ENCODE data around the gene LENEP. TPM values are rescaled to one million over a fixed set of nuclear protein-coding genes. Genes with fewer than 3 reads are reported as not detected.
"Not testable (repeated sequence)": the region's sequence is repeated elsewhere in the genome, so short reads cannot be mapped to it uniquely, and the experiment has no call there.

LENEP gene
- total RNA-seq, 1 donor from 2014 or later = 0.87 TPM

GRCh38 chr1:154983776-154984466, 9.5 kb upstream of the LENEP start:
- Mint-ChIP-seq H3K9me3 (no peaks in the 10 kb centered on the region), H3K4me3 (no peak overlapping the region), H3K27ac (no peak overlapping the region), H3K27me3 (ENCODE audit: low read depth) (no peaks in the 10 kb centered on the region), H3K4me1 (peaks cover 9% of the 10 kb centered on the region), H3K36me3 (peaks cover 16% of the 10 kb centered on the region)
- no peak for DNase-seq (ENCODE audit: low spot score in 2 of 2, unreplicated experiment in 2 of 2)
- no peak for TF ChIP-seq CTCF (IDR thresholded peaks at IDR 0.05; ENCODE audit: unreplicated experiment)

GRCh38 chr1:154986736-154987135, 6.7 kb upstream of the LENEP start:
- not testable (repeated sequence) for H3K9me3 Mint-ChIP-seq; DNase-seq (ENCODE audit: low spot score in 2 of 2, unreplicated experiment in 2 of 2); H3K27me3 Mint-ChIP-seq (ENCODE audit: low read depth); H3K27ac Mint-ChIP-seq; H3K4me3 Mint-ChIP-seq; H3K4me1 Mint-ChIP-seq
- peaks cover 12% of the 10 kb centered on the region for H3K36me3 Mint-ChIP-seq

- H3K27ac Mint-ChIP-seq = no peak overlapping the region
- no peak for DNase-seq (ENCODE audit: low spot score in 2 of 2, unreplicated experiment in 2 of 2)
- H3K4me3 Mint-ChIP-seq = no peak overlapping the region
- H3K4me1 Mint-ChIP-seq = peaks cover 9% of the 10 kb centered on the region
- no peak for TF ChIP-seq CTCF (IDR thresholded peaks at IDR 0.05; ENCODE audit: unreplicated experiment)
- no peaks in the 10 kb centered on the region for H3K9me3 Mint-ChIP-seq
- H3K36me3 Mint-ChIP-seq = peaks cover 12% of the 10 kb centered on the region
- H3K27me3 Mint-ChIP-seq (ENCODE audit: low read depth) = no peaks in the 10 kb centered on the region
These were observed 6.1 kb upstream of the LENEP start for GRCh38 chr1:154987326-154987725.

- no peak for DNase-seq (ENCODE audit: low spot score in 2 of 2, unreplicated experiment in 2 of 2)
- no peak for TF ChIP-seq CTCF (IDR thresholded peaks at IDR 0.05; ENCODE audit: unreplicated experiment)
- Mint-ChIP-seq H3K27me3 (ENCODE audit: low read depth) (no peaks in the 10 kb centered on the region), H3K4me3 (no peak overlapping the region), H3K9me3 (no peaks in the 10 kb centered on the region), H3K27ac (no peak overlapping the region), H3K36me3 (peaks cover 12% of the 10 kb centered on the region), H3K4me1 (peaks cover 9% of the 10 kb centered on the region)
These were observed 5.1 kb upstream of the LENEP start for GRCh38 chr1:154988058-154988954.

GRCh38 chr1:154989195-154989860, 4.1 kb upstream of the LENEP start:
- H3K4me1 Mint-ChIP-seq = peaks cover 3% of the 10 kb centered on the region
- no peaks in the 10 kb centered on the region for H3K27me3 Mint-ChIP-seq (ENCODE audit: low read depth)
- DNase-seq (ENCODE audit: low spot score in 2 of 2, unreplicated experiment in 2 of 2) = no peak
- no peaks in the 10 kb centered on the region for H3K9me3 Mint-ChIP-seq
- H3K36me3 Mint-ChIP-seq = peaks cover 12% of the 10 kb centered on the region
- TF ChIP-seq CTCF (IDR thresholded peaks at IDR 0.05; ENCODE audit: unreplicated experiment) = no peak
- no peak overlapping the region for H3K27ac Mint-ChIP-seq
- no peak overlapping the region for H3K4me3 Mint-ChIP-seq

- no peaks in the 10 kb centered on the region for H3K4me1 Mint-ChIP-seq
These were observed 3.1 kb upstream of the LENEP start for GRCh38 chr1:154990276-154990675.

More at GRCh38 chr1:154990276-154990675, 3.1 kb upstream of the LENEP start:
- no peak overlapping the region for H3K27ac Mint-ChIP-seq
- DNase-seq (ENCODE audit: low spot score in 2 of 2, unreplicated experiment in 2 of 2) = no peak
- peaks cover 12% of the 10 kb centered on the region for H3K36me3 Mint-ChIP-seq
- H3K27me3 Mint-ChIP-seq (ENCODE audit: low read depth) = no peaks in the 10 kb centered on the region
- TF ChIP-seq CTCF (IDR thresholded peaks at IDR 0.05; ENCODE audit: unreplicated experiment) = no peak
- no peaks in the 10 kb centered on the region for H3K9me3 Mint-ChIP-seq
- H3K4me3 Mint-ChIP-seq = no peak overlapping the region

Measured in mesothelial cell of epicardium (in vitro differentiated cells).